ENCODE results near the gene GH2.

DNA sequence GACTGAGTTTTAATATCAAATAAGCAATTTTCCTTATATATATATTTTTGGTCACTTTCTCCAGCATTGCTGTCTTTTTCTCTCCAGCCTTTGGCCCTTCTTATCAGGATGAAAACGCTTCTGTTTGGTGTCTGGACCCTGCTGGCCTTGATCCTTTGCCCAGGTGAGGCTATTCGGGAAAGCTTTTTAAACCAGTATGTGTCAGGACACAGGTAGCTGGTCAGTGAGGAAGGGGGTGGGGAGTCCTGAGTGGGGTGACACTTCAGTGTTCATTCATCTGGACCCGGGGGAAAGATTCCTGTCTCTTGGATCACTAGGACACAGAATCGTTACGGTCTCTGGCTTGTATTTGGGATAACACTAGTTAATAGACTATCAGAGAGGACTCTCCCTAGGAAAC, 27.0 kb downstream of the GH2 start:
- TF ChIP-seq POLR2A (IDR thresholded peaks at IDR 0.05): no peak
- TF ChIP-seq, protein P1, sequence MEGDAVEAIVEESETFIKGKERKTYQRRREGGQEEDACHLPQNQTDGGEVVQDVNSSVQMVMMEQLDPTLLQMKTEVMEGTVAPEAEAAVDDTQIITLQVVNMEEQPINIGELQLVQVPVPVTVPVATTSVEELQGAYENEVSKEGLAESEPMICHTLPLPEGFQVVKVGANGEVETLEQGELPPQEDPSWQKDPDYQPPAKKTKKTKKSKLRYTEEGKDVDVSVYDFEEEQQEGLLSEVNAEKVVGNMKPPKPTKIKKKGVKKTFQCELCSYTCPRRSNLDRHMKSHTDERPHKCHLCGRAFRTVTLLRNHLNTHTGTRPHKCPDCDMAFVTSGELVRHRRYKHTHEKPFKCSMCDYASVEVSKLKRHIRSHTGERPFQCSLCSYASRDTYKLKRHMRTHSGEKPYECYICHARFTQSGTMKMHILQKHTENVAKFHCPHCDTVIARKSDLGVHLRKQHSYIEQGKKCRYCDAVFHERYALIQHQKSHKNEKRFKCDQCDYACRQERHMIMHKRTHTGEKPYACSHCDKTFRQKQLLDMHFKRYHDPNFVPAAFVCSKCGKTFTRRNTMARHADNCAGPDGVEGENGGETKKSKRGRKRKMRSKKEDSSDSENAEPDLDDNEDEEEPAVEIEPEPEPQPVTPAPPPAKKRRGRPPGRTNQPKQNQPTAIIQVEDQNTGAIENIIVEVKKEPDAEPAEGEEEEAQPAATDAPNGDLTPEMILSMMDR (IDR thresholded peaks at IDR 0.05): no peak

All from esophagus squamous epithelium (tissue), 4 donors.